GM19372 (cell line): ENCODE results near the gene KIF18B.

Experiments
- ATAC-seq: cut with Tn5 transposase; IDR thresholded peaks from one replicate; pipeline ENCODE4 v1.9.1; 2021; ENCODE audit warnings: mild to moderate bottlenecking, low read depth, moderate library complexity; ENCODE audit not compliant: unreplicated experiment

KIF18B gene

DNA sequence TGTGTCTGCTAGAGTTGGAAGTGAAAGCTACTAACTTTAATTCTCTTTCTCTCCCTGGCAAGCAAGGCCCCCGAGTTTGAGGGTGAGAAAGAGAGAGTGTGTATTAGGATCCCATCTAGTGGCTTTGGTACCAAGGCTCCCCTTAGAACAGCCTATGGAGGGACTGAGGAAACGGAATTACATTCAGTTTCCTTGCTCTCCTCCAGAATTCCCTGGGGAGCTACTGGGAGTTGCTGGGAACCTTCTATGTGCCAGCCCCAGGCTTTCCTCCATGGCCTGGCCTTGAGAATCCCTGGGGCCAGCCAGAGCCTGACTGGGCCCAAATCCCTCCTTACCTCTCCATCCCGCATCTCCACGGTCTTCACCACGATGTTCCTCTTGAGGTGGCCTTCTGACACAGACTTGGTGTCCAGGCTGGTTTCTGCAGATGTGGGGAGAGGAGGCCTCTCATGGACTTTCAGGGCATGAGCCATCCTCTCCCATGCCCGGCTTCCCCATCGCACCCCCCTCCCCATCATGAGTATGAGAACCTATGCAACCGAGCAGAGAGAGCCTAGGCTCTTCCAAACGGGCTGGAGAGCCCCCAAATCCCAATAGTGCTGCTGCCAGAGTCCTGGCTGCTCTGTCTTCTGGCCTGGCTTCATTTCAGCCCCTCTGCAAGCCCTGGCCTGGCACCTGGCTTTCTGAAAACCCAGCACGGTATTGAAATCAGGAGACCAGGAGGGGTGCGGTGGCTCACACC, 39.7 kb downstream of the KIF18B start:
- no peak for ATAC-seq

DNA sequence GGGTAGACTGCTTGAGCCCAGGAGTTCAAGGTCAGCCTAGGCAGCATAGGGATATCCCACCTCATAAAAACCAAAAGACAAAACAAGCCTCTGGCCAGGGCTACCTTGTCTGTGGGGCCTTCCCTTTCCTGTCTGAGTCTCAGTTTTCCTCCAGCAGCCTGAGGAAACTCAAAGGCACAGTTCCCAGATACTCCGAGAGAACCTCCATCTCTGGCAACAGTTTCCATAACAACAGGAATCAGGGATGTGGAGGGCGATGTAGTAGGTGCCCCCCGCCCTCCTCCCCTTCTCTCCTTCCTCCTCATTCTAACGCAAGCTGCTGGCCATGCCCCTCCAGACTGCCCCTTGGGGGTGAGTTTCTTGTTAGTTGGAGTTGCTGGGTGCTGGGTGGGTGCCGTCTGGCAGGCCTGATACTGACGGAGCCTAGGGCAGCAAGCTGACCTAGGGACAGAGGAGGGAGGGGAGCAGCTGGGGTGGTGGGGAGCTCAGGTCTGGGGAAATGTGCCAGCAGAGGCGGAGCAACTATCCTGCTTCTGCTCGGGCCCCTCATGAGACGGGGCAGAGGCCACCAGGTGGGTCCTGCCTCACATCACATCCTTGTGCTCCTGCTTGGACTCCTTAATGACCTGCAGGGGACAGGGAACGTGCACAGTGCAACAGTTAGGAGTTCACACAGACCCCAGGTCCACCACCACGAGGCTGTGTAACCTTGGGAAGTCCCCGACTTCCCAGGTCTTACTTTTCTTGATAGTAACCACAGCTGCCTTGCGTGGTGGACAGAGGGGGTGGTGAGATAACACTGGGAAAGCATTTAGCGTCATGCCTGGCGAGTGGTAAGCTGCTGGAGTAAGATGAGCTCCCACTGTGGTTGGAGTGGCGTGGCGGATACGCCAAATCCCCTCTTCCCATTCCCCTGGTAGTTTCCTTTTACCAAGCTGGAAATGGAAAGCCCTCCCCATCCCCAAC, 40.5 kb downstream of the KIF18B start:
- ATAC-seq = no peak

DNA sequence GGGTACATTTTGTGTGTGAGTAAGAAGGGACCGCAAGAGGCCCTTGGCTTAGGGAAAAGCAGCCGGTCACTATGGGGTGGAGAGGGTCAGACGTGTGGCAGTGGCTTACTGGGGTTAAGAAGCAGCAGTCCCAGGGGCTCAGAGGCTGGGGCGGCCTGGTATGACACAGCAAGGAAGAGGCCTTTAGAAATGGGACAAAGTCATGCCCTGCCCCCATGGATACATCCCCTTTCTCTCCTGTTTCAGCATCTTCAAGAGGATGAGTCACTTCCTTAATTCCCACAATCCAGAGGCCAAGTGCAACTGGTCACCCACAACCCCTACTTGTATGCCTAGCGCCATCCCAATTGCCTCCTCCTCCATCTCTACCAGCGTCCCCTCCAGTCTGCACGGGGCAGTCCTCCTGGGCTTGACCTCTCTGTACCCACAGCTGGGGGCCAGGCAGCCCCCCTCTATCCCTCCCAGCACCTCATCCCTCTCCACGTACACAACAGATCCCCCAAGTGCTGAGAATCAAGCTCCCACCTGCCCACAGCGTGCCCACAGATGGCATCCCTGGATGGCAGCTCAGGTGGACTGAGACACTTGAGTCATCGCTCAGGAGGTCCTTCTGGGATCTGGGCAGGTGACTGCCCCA, 41.4 kb downstream of the KIF18B start:
- ATAC-seq = no peak

DNA sequence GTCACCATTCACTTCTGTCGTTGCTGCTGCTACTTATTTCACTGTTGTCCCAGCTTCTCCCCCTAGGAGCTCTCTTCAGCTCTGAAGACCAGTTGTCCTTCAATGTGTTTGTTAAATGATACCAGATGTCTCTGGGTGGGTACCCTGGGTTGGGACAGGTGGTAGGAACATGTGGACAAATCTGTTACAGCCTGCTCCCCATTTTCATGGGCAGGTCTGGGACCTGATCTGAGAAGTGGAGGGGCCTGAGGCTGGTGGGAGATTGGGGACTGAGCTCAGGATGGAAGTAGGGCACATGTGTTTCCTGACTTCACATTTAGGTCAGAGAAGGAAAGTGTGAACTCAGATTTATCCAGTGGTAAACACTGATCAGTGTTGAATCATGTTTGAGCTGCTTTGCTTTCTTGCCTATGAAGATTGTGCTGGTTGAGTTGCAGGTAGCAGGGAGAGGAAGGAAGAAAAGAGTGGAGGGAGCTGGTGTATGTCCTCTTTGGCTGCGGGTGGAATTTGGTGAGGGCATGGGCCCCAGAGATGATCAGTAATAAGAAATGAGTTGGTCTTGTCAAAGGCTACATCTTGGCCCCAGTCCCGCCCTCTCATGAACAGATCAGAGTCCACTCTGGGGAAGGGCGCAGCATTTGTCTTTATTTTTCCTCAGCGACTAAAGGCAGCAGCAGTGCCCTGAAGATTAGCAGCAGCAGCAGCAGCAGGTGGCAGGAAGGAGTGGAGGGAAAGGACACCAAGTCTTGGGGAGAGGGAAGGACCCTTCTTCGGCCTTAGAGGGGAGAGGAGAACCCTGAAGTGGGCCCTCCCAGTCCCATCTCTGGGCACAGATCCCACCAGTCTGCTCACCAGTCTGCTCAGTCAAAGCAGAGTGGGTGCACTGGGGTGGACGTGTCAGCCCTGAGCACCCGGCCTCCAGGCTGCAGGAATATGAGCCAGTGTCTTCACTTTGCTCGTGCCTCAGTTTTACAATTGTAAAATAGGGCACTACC, 42.3 kb downstream of the KIF18B start:
- ATAC-seq = no peak

DNA sequence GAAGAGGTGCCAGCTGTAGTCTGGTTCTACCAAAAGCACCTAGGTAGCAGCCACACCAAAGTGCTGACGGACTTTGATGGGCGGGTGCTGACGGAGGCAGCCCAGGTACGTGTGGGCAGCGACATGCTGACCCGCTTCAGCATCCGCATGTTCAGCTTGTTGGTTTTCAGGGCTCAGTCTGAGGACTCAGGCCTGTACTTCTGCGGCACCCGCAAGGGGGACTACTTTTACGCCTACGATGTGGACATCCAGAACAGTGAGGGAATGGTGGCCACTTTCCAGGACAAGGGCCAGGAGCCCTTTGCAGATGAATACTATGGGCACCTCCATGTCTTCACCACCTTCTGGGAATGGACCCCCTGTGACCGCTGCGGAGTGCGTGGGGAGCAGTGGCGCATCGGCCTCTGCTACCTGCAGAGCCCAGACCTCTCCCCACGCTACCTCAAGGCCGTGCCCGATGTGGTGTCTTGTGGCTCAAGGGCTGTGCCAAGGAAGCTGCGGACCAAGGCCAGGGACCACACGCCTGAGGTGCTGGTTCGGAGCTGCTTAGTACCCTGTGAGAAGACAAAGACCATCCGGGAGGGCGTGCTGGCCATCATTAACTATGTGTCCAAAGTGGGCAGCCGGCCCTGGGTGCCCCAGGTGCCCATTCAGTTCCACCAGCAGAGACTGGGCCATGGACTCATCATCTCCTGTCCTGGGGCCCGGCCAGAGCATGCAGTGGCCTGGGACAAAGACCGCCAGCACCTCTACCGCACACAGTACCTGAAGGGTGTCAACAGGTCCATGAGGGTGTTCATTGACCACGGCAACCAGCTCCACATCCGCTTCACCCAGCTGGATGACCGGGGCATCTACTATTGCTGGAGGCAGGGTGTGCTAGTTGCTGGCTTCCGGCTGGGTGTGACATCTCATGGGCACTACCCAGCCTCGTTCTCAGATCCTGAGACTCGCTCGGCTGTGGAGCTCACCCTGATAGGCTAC, 43.3 kb downstream of the KIF18B start:
- no peak for ATAC-seq

DNA sequence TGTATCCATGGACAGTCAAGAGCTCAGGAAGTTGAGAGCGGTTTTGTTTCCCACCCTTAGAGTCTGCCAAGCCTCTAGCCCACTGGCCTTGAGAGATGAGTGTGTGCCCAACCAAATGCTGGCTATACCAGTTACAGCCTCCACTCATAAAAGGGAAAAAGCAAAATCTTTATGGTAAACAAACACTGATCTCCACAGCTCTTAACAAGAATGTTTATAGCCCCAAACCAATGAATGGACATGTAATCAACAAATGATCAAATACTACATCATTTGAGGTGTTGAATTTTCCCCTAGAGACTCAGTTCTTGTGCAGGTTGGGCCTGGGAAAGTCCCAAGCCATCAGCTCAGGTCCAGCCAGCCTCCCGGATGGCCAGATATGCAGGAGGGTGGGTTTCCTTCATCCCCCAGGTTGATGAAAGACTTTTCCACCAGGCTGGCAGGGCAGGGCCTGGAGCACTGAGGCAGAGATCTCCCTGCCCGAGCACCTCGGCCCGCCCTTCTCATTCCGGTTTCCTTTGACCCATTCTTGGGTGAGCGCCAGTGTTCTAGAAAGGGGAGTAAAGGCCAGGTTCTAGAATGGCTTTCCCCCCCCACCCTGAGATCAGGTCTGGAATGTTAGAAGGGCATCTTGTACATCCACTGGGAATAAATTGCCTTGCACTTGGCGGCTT, 44.4 kb downstream of the KIF18B start:
- no peak for ATAC-seq

DNA sequence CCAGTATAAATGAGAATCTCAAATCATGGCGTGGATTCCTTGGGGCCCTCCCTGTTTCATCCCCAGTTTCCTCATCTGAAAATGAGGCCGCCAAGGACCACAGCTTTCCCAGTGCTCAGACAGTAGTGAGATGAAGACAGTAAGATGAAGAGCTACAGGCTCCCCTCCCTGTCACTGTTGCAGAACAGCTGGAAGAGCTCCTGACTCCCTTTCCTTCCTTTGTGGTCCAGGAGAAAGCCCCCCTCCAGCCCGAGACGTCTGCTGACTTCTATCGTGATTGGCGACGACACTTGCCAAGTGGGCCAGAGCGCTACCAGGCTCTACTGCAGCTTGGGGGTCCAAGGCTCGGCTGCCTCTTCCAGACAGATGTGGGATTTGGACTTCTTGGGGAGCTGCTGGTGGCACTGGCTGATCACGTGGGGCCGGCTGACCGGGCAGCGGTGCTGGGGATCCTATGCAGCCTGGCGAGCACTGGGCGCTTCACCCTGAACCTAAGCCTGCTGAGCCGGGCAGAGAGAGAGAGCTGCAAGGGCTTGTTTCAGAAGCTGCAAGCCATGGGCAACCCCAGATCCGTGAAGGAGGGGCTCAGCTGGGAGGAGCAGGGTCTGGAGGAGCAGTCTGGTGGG, 45.3 kb downstream of the KIF18B start:
- ATAC-seq = no peak

DNA sequence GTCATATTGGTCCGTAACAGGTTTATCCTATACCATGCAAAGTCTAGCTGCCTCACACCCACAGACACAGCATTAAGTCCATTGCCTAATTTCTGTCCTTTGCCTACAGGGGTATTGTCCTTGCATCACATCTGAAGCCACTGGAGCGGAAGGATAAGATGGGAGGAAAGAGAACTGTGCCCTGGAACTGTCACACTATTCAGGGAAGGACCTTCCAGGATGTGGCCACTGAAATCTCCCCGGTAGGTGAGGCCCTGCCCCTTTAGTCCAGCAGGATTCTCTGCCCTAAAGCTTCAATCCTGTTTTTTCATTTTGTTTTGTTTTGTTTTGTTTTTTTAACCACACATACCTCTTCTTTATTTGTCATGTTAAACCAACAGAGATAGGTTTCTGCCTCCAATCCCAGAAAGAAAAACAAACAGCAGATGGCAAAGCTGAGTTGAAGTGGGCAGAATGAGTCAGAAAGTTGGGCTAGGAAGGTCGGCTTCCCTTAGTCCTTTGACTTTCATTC, 46.1 kb downstream of the KIF18B start:
- ATAC-seq = no peak

DNA sequence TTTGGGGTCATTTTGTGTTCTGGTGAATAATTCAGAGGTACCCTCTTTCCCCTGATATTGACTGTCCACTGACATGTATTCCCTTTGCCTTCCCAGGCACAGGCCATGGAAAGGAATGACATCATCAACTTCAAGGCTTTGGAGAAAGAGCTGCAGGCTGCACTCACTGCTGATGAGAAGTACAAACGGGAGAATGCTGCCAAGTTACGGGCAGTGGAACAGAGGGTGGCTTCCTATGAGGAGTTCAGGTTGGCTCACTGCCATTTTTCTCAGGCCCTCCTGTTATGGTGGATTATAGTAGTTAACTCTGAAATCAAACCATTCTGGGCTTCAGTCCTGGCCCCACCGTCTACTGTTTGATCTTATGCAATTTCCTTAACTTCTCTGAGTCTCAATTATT, 46.7 kb downstream of the KIF18B start:
- ATAC-seq = no peak

DNA sequence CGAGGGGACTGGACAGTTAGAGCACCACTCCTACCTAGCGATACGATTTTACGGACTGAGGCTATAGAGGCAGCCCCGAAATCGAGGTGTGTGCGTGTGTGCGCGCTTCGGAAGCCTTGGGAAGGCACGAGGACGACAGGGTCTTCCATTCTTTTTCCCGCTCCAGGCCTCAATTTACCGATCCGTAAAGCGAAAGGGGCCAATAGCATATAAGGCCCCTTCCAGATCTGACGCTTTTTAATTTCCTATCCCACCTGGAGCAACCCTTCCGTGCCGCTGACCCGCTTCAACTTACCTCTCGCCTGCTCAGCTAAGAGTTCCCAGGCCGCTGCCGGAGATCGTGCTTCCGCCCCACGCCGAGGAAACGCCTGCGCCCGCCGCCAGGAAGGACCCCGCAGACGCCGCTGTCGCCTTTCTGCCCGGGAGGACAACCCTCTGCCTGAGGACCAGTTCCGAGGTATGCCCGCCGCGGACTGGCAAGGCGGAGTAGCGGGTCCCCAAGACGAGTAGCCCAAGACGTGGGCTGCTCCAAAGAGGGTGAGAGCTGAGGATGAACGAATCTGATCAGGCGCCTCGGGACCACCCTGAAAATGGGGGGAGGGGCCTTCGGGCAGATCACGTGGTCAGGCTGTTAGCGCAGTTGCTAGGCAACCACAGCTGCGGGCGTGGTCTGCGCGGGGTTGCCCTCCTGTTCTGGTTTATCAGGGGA, 48.3 kb downstream of the KIF18B start, which contains the start of gene EFTUD2:
Gene EFTUD2 (minus strand): TSS at position 372 of the 709 bp plus-strand sequence. CDS start 4,924 bp downstream, outside the sequence.
- peak; percentile 70 for ATAC-seq

DNA sequence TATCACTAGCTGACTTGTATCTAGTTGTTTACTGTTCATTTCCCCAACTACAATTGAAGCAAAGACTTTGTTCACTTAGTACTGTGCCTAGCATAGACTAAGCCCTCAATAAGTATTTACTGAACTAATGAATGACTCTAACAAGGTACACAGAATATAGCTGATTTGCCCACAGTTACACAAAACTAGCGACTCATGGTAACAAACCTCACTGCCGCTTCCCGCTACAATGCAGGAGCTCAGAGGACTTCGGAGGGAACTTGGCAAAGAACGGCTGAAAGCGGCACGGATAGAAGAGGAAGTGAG, 48.9 kb downstream of the KIF18B start:
- ATAC-seq = no peak

DNA sequence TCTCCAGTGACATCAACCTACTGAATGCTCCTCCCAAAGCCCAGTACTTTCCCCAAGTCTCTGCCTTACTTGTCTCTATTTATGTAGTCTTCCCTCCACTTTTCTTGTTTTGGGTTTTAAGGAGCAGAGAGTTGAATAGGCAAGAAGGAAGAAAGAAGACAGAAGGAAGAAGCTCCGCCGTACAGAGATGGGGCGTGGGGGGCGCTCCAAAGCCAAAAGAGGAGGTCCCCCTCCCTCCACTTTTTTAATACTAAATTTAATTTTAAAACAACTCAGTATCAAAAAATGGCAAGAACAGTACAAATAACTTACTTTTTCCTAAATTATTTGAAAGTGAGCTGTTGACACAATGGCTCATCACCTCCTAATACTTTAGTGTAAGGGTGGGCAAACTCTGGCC, 52.9 kb downstream of the KIF18B start:
- ATAC-seq = no peak

DNA sequence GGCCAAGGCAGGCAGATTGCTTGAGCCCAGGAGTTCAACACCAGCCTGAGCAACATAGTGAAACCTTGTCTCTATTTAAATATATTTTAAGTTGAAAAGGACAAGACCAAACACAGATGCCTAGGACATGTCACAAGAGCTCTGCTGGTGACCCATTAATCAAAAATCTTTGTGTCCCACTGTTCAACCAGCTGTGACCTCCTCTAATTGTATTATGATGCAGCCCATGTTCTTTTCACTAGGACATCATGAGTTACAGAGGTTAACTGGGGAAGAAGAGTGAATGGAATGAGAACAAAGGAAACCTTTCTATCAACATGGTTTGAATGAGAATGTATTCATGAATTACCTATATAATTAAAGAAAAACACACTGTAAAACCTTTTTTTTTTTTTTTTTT, 55.3 kb downstream of the KIF18B start:
- ATAC-seq = no peak

DNA sequence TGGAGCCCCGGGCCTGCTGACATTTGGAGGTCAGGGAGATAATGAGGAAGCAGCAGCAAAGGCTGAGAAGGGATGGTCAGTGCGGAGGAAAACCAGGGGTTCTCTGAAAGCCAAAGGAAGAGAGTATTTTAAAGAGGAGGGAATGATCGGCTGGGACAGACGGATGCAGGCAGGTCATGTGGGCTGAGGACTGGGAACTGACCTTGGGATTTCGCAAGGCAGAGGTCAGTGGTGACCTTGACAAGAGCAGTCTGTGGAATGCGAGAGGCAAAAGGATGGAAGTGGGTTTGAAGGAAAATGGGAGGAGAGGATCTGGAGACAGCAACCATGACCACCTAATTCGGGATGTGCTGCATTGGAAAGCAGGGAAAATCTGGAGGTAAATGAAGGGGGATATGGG, 58.6 kb downstream of the KIF18B start:
- ATAC-seq = no peak

DNA sequence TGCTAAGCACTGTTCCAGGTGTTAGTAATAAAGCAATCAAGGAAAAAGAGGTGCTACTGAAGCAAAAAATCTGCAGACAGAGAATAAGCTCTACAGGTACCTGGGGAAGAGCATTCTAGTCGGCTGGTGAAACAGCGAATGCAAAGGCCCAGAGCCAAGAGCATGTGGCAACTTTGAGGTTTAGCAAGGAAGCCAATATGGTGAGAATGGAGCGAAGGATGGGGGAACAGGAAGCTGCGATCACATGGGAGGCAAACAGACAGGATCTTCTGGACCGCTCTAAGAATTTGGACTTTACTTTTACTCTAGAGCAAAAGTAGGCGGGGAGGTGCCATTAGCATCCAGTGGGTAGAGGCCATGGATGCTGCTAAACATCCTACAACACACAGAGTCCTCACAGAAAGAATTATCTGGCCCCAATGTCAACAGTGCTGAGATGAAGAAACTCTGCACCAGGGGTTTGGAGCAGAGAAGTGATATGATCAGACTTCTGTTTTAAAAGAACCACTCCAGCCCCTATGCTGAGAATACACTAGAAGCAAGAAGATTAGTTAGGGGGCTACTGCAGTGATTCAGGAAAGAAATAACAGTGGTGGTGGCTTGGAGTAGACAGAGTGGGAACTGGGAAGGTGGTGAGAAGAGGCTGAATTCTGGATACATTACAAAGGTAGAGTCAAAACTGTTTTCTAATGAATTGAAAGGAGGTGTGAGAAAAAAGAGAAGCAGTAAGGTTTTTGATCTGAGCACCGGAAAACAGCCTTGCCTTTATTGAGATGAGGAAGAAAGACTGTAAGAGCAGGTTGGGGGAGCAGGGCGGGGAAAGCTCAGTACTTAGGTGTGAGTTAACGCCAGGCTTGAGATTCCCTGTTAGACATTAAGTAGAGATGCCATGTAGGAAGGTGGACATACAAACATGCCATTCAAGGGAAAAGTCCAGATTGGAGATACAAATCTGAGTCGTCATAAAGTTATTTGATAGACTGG, 59.3 kb downstream of the KIF18B start:
- no peak for ATAC-seq

DNA sequence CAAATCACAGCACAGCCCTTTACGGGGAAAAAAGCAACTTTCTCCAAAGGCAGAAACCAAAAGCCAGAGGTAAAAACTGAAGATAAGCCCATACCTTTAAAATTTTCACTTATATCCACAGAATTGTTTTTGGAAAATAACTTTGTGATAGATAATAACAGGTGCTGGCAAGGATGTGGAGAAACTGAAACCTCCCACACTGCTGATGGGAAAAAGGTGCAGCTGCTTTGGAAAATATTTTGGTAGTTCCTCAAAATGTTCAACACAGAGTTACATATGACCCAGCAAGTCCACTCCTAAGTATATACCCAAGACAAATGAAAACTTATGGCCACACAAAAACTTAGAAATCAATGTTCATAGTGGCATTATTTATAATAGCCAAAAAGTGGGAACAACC, 60.6 kb downstream of the KIF18B start:
- no peak for ATAC-seq
